Measurements from ENCODE around the gene NFIB. TPM values are rescaled to one million over a fixed set of nuclear protein-coding genes. Genes with fewer than 3 reads are reported as not detected.

The NFIB gene
- total RNA-seq, 2 experiments from 2014 or later = 13.7 to 25.1 TPM

GRCh38 chr9:14294659-14295058 lies 19.3 kb downstream of the NFIB start:
- H3K4me2 ChIP-seq (ENCODE audit: low read length) = no peak overlapping the region
- TF ChIP-seq CTCF (conservative IDR thresholded peaks at IDR 0.05; ENCODE audit: low read length) (no peak), EZH2phosphoT487 (IDR thresholded peaks at IDR 0.05; ENCODE audit: borderline replicate concordance, low read depth, low read length) (no peak)
- no peak overlapping the region for H2AFZ ChIP-seq (ENCODE audit: low read length)
- H3K9me3 ChIP-seq (ENCODE audit: low read length) = no peaks in the 10 kb centered on the region
- no peak overlapping the region for H3K27ac ChIP-seq (ENCODE audit: low read depth, low read length, poor library complexity, severe bottlenecking)
- no peaks in the 10 kb centered on the region for H3K9me2 ChIP-seq (ENCODE audit: insufficient read depth, low read length)
- H3K4me3 ChIP-seq (ENCODE audit: low read depth, low read length, poor library complexity, severe bottlenecking) = no peak overlapping the region
- H3K36me3 ChIP-seq (ENCODE audit: insufficient read depth, low read length) = 0 out of 2 replicates have a peak, but pooled peaks cover 4% of the 10 kb centered on the region
- peaks cover 6% of the 10 kb centered on the region for H4K20me1 ChIP-seq (ENCODE audit: insufficient read depth, low read length)
- BruUV-seq (replicated peaks) = no TSS peak
- no peaks in the 10 kb centered on the region for H3K4me1 ChIP-seq (ENCODE audit: insufficient read depth, low read length, poor library complexity, severe bottlenecking)
- ChIA-PET CTCF (ENCODE audit: unreplicated experiment) (no interaction called here), POLR2A (no interaction called here)
- intact Hi-C loops (cut with micrococcal nuclease; ENCODE audit: unreplicated experiment) = no loop called here
- H3K79me2 ChIP-seq (ENCODE audit: insufficient read depth, low read depth, low read length) = peaks cover 18% of the 10 kb centered on the region; the same call in 1 of the 2 replicates
- no peak for DNase-seq (ENCODE audit: low spot score)

- 0 out of 2 replicates have a peak, but pooled peaks cover 4% of the 10 kb centered on the region for H3K36me3 ChIP-seq (ENCODE audit: insufficient read depth, low read length)
- ChIA-PET POLR2A (interaction anchor here (1.0 kb wide), 1 partner anchor 15 kb away, joined by 3 read pairs; no protein-coding TSS in a partner anchor), CTCF (ENCODE audit: unreplicated experiment) (no interaction called here)
- H3K9me2 ChIP-seq (ENCODE audit: insufficient read depth, low read length) = no peaks in the 10 kb centered on the region
- intact Hi-C loops (cut with micrococcal nuclease; ENCODE audit: unreplicated experiment) = no loop called here
- BruUV-seq (replicated peaks) = no TSS peak
- H3K9me3 ChIP-seq (ENCODE audit: low read length) = no peaks in the 10 kb centered on the region
- TF ChIP-seq CTCF (conservative IDR thresholded peaks at IDR 0.05; ENCODE audit: low read length) (no peak), EZH2phosphoT487 (IDR thresholded peaks at IDR 0.05; ENCODE audit: borderline replicate concordance, low read depth, low read length) (no peak)
- H2AFZ ChIP-seq (ENCODE audit: low read length) = no peak overlapping the region
- no peaks in the 10 kb centered on the region for H3K4me1 ChIP-seq (ENCODE audit: insufficient read depth, low read length, poor library complexity, severe bottlenecking)
- H3K27ac ChIP-seq (ENCODE audit: low read depth, low read length, poor library complexity, severe bottlenecking) = no peak overlapping the region
- no peak for DNase-seq (ENCODE audit: low spot score)
- H3K4me3 ChIP-seq (ENCODE audit: low read depth, low read length, poor library complexity, severe bottlenecking) = no peak overlapping the region
- peaks cover 12% of the 10 kb centered on the region; the same call in 1 of the 2 replicates for H3K79me2 ChIP-seq (ENCODE audit: insufficient read depth, low read depth, low read length)
- H4K20me1 ChIP-seq (ENCODE audit: insufficient read depth, low read length) = peaks cover 6% of the 10 kb centered on the region
- no peak overlapping the region for H3K4me2 ChIP-seq (ENCODE audit: low read length)
Observed at GRCh38 chr9:14293801-14294200, 20.1 kb downstream of the NFIB start.

- TF ChIP-seq EZH2phosphoT487 (IDR thresholded peaks at IDR 0.05; ENCODE audit: borderline replicate concordance, low read depth, low read length) = no peak
- no peak for TF ChIP-seq CTCF (conservative IDR thresholded peaks at IDR 0.05; ENCODE audit: low read length)
- intact Hi-C loops (cut with micrococcal nuclease; ENCODE audit: unreplicated experiment) = no loop called here
- ChIA-PET POLR2A (no interaction called here), CTCF (ENCODE audit: unreplicated experiment) (no interaction called here)
- Histone ChIP-seq H3K9me2 (ENCODE audit: insufficient read depth, low read length) (no peaks in the 10 kb centered on the region), H3K36me3 (ENCODE audit: insufficient read depth, low read length) (0 out of 2 replicates have a peak, but pooled peaks cover 4% of the 10 kb centered on the region), H2AFZ (ENCODE audit: low read length) (no peak overlapping the region), H3K4me2 (ENCODE audit: low read length) (no peak overlapping the region), H3K27ac (ENCODE audit: low read depth, low read length, poor library complexity, severe bottlenecking) (no peak overlapping the region), H4K20me1 (ENCODE audit: insufficient read depth, low read length) (peaks cover 6% of the 10 kb centered on the region), H3K79me2 (ENCODE audit: insufficient read depth, low read depth, low read length) (peaks cover 5% of the 10 kb centered on the region; the same call in 1 of the 2 replicates), H3K4me1 (ENCODE audit: insufficient read depth, low read length, poor library complexity, severe bottlenecking) (no peaks in the 10 kb centered on the region), H3K4me3 (ENCODE audit: low read depth, low read length, poor library complexity, severe bottlenecking) (no peak overlapping the region), H3K9me3 (ENCODE audit: low read length) (no peaks in the 10 kb centered on the region; the same call in 1 of the 2 replicates)
- DNase-seq (ENCODE audit: low spot score) = no peak
- BruUV-seq (replicated peaks) = no TSS peak
Observed at GRCh38 chr9:14292181-14292739, 21.7 kb downstream of the NFIB start.
